OCI-LY1 (cell line): ENCODE measurements around the gene EOMES.

ENCODE experiments used
- EZH2 ChIP-seq: fragments of 200-600 bp; sonication (generic), shearing (Covaris generic); IDR thresholded peaks from 2 replicates; pipeline ENCODE4 v1.8.0; 2017; ENCODE audit warnings: borderline replicate concordance, mixed run types, mild to moderate bottlenecking, antibody characterized with exemption, low read length, moderate library complexity, mixed read lengths
- TF ChIP-seq, protein P1 (sequence below): fragments of 200-600 bp; sonication (generic), shearing (Covaris generic); IDR thresholded peaks from 2 replicates; pipeline ENCODE4 v1.5.1; 2017; ENCODE audit warnings: mild to moderate bottlenecking, antibody characterized with exemption, low read length, moderate library complexity, mixed read lengths

DNA sequence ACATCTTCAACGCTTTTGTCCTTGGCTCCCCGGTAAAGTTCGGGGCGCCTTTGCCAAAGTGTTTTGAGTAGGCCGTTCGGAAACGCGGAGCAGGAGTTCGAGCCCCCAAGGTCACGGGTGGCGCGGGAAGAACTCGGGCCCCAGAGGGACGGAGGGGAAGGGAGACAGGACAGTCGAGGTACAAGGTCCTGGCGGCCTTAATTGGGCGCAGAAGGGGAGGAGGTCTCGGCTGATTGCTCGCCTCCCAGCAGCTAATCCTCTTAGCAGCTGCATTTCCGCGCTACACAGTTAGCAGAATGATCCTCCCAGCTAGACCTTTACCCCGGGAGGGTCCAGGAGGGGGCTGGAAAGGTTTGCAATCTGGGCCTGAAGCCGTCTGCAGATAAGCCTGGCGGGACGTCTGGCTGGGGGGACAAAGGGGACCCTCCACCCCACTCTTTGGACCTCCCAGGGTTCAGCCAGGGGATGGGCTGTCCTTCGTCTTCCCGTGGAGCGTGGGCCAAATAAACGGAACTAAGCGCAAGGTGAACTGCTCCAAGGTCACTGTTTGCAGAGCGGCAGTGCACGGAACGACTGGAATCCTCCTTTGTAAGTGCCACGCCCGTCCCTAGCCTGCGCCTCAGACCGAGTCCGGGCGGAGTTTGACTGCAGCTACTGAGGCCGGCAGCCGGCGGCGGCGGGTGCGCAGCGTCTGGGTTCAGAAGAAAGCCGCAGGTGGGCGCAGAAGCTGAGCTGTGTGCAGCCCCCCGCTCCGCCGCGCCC, 7.2 kb downstream of the EOMES start:
- TF ChIP-seq, protein P1, sequence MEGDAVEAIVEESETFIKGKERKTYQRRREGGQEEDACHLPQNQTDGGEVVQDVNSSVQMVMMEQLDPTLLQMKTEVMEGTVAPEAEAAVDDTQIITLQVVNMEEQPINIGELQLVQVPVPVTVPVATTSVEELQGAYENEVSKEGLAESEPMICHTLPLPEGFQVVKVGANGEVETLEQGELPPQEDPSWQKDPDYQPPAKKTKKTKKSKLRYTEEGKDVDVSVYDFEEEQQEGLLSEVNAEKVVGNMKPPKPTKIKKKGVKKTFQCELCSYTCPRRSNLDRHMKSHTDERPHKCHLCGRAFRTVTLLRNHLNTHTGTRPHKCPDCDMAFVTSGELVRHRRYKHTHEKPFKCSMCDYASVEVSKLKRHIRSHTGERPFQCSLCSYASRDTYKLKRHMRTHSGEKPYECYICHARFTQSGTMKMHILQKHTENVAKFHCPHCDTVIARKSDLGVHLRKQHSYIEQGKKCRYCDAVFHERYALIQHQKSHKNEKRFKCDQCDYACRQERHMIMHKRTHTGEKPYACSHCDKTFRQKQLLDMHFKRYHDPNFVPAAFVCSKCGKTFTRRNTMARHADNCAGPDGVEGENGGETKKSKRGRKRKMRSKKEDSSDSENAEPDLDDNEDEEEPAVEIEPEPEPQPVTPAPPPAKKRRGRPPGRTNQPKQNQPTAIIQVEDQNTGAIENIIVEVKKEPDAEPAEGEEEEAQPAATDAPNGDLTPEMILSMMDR, result no peak
- no peak for TF ChIP-seq EZH2
